PC-9 (cell line): ENCODE data around the gene AMOTL1.
"Not testable (repeated sequence)": the region's sequence is repeated elsewhere in the genome, so short reads cannot be mapped to it uniquely, and the experiment has no call there.

Experiments used
- EZH2 ChIP-seq: fragments of 200-600 bp; sonication (generic); IDR thresholded peaks from 2 replicates; pipeline ENCODE4 v1.8.0; 2017; ENCODE audit warnings: antibody characterized with exemption, low read depth
- TF ChIP-seq, protein P1 (sequence below): fragments of 200-600 bp; sonication (generic); conservative IDR thresholded peaks from 2 replicates; pipeline ENCODE4 v1.6.1; 2017; ENCODE audit warnings: mixed run types, antibody characterized with exemption, mild to moderate bottlenecking, moderate library complexity

- TF ChIP-seq, protein P1, sequence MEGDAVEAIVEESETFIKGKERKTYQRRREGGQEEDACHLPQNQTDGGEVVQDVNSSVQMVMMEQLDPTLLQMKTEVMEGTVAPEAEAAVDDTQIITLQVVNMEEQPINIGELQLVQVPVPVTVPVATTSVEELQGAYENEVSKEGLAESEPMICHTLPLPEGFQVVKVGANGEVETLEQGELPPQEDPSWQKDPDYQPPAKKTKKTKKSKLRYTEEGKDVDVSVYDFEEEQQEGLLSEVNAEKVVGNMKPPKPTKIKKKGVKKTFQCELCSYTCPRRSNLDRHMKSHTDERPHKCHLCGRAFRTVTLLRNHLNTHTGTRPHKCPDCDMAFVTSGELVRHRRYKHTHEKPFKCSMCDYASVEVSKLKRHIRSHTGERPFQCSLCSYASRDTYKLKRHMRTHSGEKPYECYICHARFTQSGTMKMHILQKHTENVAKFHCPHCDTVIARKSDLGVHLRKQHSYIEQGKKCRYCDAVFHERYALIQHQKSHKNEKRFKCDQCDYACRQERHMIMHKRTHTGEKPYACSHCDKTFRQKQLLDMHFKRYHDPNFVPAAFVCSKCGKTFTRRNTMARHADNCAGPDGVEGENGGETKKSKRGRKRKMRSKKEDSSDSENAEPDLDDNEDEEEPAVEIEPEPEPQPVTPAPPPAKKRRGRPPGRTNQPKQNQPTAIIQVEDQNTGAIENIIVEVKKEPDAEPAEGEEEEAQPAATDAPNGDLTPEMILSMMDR: not testable (repeated sequence)
- not testable (repeated sequence) for TF ChIP-seq EZH2
These were observed 145.7 kb downstream of the AMOTL1 start for GRCh38 chr11:94913718-94914394.
